ENCODE measurements around the gene FSTL4. TPM values are rescaled to one million over a fixed set of nuclear protein-coding genes. Genes with fewer than 3 reads are reported as not detected.

Gene FSTL4
- total and polyA plus RNA-seq, 12 donors = 0.01 to 0.42 (median 0.38) TPM; not detected in 6

GRCh38 chr5:133336969-133337410 lies 275.4 kb downstream of the FSTL4 start:
- DNase-seq = no peak
- no peaks in the 10 kb centered on the region for H3K36me3 ChIP-seq
- no peak overlapping the region for H3K4me3 ChIP-seq
- TF ChIP-seq, protein P1, sequence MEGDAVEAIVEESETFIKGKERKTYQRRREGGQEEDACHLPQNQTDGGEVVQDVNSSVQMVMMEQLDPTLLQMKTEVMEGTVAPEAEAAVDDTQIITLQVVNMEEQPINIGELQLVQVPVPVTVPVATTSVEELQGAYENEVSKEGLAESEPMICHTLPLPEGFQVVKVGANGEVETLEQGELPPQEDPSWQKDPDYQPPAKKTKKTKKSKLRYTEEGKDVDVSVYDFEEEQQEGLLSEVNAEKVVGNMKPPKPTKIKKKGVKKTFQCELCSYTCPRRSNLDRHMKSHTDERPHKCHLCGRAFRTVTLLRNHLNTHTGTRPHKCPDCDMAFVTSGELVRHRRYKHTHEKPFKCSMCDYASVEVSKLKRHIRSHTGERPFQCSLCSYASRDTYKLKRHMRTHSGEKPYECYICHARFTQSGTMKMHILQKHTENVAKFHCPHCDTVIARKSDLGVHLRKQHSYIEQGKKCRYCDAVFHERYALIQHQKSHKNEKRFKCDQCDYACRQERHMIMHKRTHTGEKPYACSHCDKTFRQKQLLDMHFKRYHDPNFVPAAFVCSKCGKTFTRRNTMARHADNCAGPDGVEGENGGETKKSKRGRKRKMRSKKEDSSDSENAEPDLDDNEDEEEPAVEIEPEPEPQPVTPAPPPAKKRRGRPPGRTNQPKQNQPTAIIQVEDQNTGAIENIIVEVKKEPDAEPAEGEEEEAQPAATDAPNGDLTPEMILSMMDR (IDR thresholded peaks at IDR 0.05) = no peak
- peaks cover 0 to 12% (median 6%) of the 10 kb centered on the region in 7 donors for H3K27me3 ChIP-seq
- H3K27ac ChIP-seq = no peak overlapping the region
- no peaks in the 10 kb centered on the region for H3K4me1 ChIP-seq
- no peaks in the 10 kb centered on the region for H3K9me3 ChIP-seq
- intact Hi-C loops (cut with DNase I) = no loop called here
- 91 to 93% methylated on average over 12 of the region's 12 CpGs for WGBS, 2 donors
- ATAC-seq = no peak

- TF ChIP-seq, protein P1 (IDR thresholded peaks at IDR 0.05) = no peak
- intact Hi-C loops (cut with DNase I) = no loop called here
- DNase-seq (no peak), ATAC-seq (no peak)
- WGBS, 2 donors = 62% methylated on average over 12 of the region's 12 CpGs
- H3K9me3 ChIP-seq = no peaks in the 10 kb centered on the region
- H3K4me3 ChIP-seq = no peak overlapping the region
- peaks cover 0 to 15% (median 6%) of the 10 kb centered on the region in 7 donors for H3K27me3 ChIP-seq
- no peaks in the 10 kb centered on the region for H3K36me3 ChIP-seq
- H3K4me1 ChIP-seq = no peaks in the 10 kb centered on the region
- H3K27ac ChIP-seq = no peak overlapping the region
These were observed 276.0 kb downstream of the FSTL4 start for GRCh38 chr5:133336121-133336968.

DNA sequence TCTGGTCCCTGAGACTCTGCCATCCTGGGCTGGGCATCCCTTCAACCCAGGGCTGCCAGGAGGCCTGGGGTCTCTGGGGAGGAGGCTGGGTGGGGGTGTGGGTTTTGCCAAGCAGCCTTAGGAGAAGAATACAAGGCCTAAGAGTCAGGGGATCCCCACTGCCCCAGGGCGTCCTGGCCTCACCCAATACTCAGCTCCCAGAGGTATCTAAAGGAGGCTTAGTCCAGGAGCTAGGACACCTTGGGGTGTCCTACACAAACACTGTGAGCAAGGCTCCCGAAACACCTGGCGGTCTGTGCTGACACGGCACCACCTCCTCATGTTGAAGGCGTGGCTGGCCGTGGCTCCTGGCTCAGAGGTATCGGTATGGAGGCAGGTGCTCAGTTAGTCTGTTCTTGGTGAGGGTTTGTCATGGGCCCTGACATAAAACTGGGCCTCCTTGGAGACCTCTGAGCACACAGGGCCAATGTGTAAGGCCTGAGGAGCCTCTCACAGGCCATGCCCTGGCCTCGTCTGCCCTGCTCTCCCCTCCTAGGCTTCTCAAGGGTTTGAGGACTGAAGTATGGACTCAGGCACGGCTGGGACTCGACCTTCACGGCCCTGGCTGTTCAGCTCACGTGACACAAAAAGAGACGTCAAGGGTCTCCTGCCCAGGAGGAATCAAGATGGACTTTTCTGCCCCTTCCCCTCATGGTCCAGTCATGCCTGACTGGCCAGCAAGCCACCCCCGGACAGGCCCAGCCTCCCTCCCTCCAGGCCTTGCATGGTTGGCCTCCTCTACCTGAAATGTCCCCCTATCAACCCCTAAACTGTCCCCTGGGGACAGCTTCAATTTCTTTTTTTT lies 277.3 kb downstream of the FSTL4 start:
- WGBS, 2 donors = 89 to 96% methylated on average over 14 of the region's 14 CpGs
- Histone ChIP-seq H3K27ac (no peak overlapping the region), H3K4me1 (no peaks in the 10 kb centered on the region), H3K27me3 (peaks cover 0 to 20% (median 6%) of the 10 kb centered on the region in 7 donors), H3K36me3 (no peaks in the 10 kb centered on the region), H3K9me3 (no peaks in the 10 kb centered on the region), H3K4me3 (no peak overlapping the region)
- intact Hi-C loops (cut with DNase I) = no loop called here
- TF ChIP-seq, protein P1 (IDR thresholded peaks at IDR 0.05) = no peak
- peak in 1 of 8 donors; percentile 14 for ATAC-seq
- DNase-seq = no peak

DNA sequence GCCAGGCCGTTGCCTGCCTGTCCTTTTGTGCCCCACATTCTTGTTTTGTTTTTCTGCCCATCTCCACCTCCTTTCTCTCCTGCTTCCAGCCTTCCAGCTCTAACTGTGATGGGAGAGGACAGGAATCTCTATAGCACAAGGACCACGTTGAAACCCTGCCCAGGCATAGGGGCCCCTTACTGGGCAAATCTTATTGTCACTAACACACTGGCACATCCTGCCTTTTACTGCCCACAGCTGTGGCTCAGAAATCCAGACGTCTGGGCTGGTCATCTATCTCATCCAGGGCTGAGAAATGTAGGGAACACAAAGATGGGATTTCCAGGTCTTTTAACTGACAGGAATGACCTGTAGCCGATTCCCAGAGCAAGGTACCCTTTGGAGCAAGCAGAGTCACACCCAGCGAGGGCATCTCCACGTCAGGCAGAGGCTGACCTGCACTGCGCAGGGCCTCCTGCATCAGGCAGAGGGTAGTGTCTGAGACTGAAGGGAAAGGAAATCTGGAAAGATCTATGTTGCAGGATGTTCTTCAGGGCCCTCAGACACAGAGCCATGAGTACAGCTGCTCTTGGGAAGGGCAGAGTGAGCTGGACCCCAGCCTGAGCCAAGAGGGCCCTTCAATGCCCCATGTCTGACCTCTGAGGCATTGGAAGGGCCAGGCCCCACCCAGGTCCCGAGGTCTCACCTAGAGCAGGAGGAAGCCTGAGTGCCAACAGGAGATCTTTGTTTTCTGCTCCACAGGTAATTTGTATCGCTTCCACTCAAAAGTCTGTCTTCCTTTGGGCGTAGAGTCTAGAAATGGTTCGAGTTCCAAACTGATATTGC lies 278.8 kb downstream of the FSTL4 start:
- Histone ChIP-seq H3K27me3 (peaks cover 0 to 20% (median 6%) of the 10 kb centered on the region in 7 donors), H3K9me3 (no peaks in the 10 kb centered on the region), H3K27ac (no peak overlapping the region), H3K4me3 (no peak overlapping the region), H3K4me1 (no peaks in the 10 kb centered on the region), H3K36me3 (no peaks in the 10 kb centered on the region)
- intact Hi-C loops (cut with DNase I) = no loop called here
- TF ChIP-seq, protein P1 (IDR thresholded peaks at IDR 0.05) = no peak
- ATAC-seq (no peak), DNase-seq (no peak)
- WGBS, 2 donors = 77 to 78% methylated on average over 11 of the region's 11 CpGs

Measured in heart right ventricle (tissue), 16 donors.